ENCODE measurements around the gene PRDM12.

Gene PRDM12

DNA sequence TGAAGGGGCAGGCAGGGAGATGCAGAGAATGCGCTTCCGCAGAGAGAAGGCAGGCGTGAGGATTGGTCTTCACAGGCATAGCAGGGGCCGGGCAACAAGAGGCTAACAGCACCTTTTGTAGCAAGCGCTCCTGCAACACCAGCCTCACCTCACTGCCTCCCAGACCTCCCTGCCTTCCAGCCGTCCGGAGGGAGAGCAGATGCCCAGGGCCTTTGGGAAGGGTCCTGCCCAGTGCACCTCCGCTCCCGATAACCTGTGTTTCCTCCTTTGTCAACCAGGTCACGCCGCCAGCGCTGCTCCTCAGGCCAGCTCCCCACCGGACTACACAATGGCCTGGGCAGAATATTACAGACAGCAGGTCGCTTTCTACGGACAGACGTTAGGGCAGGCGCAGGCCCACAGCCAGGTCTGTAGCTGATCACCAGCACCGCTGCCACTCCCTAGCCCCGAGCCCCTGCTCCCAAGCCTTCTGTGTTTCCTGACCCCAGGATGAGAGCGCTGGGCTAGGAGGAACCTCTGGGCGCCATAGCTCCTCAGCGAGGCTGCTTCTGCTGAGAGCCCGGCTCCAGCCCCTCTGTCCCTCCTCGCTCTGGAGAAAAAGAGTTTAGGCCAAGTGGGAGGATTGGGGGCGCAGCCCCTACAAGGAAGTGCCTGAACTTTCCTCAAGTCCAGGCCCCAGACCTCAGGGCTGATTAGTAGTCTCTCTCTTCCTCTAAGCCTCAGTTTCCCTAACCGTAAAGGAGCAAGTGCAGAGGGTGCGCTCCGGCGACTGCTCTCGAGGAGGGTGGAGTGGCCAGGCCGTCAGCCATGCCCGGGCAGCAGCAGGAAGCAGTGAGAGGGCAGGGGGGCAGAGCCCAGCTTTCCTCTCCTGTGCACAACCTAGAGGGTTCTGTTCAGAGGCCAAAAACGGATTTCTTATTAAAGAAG lies 28.4 kb upstream of the PRDM12 start:
- no peak for DNase-seq (ENCODE audit: low read depth)

DNA sequence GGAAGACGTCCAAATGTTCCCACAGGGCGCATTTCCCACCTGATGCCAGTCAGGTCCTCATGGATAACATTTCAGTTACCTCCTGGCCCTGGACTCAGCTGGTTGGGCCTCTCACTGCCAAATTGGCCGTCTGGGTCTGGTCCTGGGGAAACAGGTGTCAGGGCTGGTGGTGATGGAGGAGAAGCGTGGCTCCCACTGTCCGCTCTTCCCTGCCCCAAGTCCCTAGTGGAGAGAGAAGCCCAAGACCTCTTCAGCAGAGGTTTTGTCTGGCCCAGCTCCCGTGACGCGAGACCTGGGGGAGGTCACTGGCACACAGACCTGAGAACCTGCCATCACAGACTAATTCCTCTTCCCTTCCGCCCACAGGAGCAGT lies 27.8 kb upstream of the PRDM12 start:
- DNase-seq (ENCODE audit: low read depth): no peak

DNA sequence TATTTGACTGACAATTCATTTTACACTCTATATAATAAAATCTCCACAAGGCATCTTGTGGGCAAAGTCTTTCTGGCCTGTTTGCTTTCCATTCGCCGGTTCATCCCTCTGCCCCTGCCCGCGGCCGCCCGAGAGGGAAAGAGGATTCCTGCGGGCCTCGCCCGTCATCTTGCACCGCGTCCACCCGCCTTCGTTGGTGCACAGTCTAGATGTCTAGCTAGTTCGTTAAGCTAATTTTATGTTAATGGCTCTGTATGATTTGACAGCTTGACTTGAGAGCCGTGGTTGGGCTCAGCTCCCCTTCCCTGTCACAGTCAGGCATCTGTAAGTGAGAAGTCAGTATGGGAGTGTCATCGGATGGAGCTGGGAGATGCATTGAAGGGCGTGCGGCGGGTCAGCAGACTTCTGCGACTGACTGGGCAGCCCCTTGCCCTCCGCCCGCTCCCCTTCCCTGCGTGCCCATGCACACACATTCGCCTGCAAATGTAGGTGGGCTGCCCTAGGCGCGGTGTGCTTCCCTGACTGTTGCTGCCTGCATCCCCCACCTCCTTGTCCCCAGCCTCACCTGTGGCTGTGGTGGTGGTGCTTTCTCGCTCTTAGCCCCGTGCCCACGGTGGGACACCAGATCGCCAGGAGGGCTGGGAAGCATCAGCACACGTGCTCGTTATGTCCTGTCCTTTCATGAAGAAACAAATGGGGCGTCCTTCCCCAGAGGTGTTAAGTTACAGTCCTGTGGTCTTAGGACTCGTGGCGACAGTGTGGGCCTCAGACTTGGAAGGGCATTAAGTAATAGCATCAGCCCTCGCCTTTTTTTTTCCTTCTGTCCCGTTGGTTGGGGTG lies 25.9 kb upstream of the PRDM12 start:
- DNase-seq (ENCODE audit: low read depth): no peak

DNA sequence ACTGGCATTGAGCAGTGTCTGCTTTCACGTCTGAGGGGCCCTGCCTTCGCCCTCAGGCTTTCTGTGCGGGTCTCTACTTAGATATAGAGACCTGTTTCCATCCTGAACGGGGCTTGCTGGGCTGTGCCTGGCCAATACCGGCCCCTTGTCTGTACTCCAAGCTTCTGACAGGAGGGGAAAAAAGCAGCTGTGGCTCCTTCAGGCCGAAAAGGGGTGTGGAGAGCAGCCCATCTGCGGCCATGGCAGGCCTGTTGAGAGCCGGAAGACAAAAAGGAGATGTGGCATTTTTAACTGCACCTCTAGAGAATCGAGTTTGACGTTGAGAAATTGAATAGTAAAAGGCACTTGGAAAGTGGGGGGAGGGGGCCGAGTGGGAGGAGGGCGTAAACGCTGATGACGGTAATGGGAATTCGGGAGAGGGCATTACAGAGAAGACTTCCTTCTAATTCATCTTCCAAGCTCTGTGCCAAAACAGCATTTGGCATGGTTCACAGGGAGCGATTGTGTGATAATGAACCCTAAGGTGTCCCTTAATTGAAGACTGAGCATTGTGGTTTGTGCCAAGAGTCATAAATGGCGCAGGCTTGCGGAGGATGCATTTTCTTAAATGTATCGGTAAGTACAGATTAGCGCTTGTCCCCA lies 25.1 kb upstream of the PRDM12 start:
- no peak for DNase-seq (ENCODE audit: low read depth)

DNA sequence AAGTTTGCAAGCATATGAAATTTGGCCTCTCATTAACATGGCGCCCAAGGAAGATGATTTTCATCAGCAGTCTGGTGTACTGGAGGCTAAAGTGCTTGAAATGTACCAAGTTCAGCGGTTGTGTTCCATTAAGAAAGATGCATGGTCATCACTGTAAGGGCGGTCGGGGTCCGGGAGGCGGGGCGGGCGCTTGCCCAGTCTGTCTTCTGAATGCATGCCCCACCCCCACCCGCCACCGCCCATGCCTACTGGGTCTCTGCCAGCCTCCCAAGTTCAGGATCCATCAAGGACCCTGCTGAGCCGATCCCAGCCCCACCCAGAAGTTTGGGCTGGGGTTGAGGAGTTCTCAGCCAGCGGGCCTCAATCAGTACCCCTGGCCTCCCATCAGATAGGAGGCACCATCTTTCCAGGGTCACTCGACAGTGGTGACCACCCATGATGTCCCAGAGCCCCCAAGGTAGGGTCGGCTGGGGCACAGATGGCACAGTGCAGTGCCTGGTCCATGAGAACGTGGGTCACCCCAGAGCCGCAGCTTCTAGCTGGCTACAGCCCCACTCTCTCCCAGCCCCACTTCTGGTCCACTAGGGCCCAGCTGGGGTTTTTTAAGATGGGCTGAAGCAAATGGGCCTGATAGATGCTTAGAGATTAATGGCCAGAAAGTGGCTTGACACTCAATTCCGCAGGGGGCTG lies 24.4 kb upstream of the PRDM12 start:
- DNase-seq (ENCODE audit: low read depth): no peak

DNA sequence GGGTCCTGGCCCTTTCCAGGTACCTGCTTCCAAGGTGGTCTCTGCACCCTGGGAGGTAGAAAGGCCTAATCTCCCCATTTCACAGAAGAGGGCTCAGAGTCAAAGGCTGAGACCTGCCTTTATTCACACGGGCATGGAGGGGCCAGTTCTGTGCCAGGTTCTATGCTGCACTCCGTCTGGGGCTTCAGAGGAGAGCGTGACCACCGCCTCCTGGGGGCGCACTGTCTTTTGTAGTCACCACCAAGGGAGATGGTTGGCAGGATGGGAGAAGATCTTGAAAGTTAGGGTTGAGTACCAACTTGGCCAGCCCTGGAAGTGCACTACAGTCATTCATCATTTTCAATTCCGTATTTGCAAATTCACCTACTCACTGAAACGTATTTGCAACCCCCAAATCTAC lies 23.7 kb upstream of the PRDM12 start:
- no peak for DNase-seq (ENCODE audit: low read depth)

DNA sequence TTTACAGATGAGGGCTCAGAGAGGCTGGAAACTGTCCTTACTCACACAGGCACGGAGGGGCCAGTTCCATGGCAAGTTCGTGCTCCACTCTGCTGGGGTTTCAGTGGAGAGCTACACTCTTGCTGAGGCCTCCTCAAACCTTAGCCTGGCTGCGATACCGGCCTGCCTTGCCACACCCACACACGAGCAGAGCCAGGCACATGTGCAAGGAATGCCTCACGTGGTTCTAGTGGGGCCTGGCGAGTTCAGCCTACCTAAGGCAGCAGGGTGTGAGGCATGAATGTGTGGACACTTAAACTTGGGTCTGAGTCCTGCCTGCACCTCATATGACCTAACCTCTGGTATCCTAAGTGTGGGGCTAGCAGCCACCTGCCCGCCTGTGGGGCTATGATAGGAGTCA lies 21.5 kb upstream of the PRDM12 start:
- DNase-seq (ENCODE audit: low read depth): no peak

DNA sequence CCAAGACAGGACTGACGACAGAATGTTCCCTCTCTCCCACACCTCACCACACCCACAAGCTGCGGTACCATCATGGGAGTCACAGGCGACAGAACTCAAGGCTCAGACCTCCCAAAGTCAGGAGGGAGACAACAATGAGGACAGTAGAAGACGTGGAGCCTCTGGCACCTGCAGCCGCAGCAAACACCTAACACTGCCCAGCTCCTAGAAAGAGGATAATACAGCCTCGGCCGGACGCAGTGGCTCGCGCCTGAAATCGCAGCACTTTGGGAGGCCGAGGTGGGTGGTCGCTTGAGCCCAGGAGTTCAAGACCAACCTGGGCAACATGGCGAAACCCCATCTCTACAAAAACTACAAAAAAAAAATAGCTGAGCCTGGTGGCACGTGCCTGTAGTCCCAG lies 13.2 kb upstream of the PRDM12 start:
- DNase-seq (ENCODE audit: low read depth): no peak

DNA sequence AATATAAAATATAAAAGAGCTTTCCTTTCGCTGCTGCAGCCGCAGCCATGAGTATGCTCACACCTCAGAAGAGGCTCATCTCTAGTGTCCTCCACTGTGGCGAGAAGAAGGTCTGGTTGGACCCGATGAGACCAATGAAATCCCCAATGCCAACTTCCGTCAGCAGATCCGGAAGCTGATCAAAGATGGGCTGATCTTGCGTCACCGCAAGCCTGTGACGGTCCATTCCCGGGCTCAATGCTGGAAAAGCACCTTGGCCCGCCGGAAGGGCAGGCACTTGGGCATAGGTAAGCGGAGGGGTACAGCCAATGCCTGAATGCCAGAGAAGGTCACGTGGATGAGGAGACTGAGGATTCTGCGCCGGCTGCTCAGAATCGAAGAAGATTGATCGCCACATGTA lies 12.6 kb upstream of the PRDM12 start:
- DNase-seq (ENCODE audit: low read depth): no peak

DNA sequence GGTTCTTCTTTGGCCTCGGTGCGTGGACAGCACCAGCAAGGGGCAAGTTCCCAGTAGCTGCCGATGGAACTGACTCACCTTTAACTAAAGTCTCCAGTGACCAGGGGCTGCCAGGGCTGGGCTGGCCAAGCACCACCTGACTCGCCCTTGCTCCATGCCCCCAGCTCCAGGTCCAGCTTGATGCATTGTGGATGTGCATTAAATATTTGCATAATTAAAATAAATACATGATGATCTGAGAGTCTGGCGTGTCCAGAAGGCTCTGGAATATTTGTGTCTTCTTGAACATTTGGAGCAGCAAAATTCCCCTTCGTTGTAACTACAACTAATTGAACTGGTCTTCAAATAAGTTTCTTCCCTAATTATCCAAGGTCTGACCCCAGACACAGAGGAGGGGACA lies 9.5 kb upstream of the PRDM12 start:
- no peak for DNase-seq (ENCODE audit: low read depth)

DNA sequence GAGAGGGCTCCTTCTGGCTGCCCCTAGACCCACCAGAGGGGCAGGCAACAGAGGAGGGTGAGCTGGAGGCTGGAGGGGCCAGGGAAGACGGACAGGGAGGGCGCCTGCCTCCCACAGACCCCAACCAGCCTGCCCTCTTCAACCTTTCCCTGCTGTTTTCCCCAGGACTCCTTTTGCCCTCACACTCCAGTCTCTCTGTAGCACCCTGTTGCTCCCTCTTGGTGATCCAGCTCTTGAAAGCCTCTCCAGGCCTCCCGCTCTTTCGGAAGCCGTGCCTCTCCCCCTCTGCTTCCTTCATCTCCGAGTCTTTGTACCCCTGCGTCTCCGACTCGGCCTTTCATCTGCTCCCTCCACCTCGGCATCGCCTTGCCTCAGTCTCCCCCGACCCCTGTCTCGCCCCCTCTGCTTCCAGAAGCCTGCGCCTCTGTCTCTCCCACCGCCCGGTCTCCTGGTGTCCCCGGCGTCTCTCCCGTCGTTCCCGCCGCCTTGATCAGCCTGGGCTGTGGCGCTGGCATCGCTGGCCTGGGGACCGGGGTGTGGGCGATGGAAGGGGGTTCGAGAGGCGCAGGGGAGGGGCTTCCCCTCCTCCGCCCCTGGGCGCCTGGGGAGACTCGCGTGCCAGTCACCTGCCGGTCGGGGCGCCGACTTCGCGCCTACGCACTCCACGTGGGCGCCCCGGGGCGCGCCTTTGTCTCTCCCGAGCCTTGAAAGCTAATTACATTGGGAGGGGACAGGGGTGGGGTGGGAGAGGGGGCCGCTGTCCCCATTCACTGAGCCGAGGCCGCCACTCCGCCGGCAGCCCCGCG lies 5.3 kb upstream of the PRDM12 start:
- DNase-seq (ENCODE audit: low read depth): no peak

DNA sequence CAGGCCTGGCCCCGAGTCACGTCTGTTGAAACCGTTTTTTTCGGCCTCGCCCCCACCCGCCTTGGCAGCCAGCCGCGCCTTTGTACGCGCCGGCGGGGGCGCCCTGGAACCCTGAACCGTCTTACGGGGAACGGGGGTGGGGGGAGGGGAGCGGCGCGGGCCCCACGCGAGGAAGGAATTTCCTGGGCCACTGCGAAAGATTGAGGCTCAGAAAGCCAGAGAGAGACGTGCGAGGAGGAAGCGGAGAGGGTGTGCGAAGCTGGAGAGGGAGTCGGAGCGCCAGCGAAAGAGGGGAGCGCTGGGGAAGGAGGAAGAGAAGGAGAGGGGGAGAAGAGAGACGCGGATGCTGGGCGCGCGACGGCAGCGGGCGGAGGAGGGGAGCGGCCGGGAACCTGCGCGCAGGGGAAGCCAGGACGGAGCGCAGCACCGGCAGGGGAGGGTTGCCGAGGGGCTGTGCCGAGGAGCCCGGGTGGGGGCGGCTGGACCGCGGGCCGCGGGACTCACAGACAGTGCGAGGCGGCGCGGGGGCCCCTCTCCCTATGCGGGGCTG lies 4.6 kb upstream of the PRDM12 start:
- DNase-seq (ENCODE audit: low read depth): no peak

DNA sequence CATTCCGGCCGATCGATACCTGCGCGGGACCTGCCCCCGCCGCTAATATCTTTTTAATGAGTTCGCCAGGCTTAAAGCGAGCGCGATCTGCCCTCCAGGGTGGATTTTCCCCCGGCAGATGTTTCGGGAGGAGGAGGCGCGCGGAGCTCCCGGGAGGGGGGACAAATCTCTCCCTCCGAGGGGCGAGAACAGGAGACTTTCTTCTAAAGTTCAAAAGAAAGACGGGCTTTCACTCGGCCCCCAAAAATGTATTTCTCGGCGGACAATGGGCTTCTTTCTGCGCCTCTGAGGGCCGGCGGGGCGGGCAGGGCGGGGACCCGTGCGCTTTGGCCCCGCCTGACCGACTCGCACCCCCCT lies 4.1 kb upstream of the PRDM12 start:
- DNase-seq (ENCODE audit: low read depth): no peak

DNA sequence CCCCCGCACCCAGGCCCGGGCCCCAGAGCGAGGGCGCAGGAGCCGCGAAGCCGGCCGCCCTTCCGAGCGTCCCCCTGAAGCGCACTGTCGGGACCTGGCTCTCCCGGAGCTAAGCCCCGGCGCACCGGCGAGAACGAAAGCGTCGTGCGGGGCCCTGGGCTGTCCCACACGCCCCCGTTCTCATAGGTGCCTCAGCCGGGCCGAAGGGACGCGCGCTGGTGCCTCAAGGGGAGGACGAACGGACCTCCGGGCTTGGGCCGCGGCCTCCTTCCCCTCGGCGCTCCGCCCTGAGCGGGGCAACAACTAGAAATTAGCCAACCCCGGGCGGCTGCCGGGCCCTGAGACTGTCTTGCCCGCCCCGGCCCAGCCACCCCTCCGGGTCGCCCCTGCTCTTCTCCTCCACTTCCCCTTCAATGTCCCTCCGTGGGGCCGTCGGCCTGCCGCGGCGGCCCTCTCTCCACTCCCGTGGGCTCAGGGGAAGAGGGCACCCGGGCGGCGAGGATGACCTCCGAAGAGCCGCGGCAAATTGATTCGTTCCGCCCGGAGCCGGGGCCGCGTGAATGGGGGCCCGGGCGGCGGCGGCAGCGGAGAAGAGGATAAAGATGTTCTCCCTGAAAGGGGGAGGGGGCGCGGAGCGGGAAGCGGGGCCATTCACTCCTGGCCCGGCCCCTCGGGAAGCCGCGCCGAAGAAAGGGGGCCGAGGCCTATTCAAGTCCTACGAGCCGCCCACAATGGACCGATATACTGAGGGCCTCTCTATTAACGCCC lies 3.5 kb upstream of the PRDM12 start:
- no peak for DNase-seq (ENCODE audit: low read depth)

DNA sequence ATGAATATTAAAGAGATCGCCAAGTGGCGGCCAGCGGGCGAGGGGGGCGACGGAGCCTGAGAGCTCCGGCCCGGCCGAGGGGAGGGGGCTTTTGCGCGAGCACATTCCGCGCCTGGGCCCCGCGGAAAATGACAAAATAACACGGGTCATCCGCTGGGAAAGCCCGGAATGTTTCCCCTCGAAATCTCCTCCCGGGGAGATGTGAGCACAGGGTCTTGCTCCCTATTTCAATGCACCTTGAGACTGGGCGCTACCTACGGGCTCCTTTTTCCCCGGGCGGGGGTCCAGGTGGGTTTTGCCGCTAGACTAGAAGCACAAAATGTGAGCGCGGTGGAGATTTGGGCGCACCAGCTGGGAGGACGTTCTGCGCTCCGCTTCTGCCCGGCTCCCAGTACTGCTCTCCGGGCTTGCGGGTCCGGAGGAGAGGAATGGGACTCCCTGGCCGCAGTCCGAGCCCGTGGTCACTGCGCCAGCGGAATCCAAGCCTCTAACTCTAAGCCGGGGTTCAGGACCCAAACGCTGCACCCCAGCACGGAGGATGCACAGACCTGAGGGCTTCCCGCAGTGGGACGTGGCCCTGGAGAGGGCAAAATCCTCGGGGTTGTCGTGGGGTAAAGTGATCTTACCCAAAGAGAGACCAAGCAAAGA lies 2.8 kb upstream of the PRDM12 start:
- DNase-seq (ENCODE audit: low read depth): no peak

DNA sequence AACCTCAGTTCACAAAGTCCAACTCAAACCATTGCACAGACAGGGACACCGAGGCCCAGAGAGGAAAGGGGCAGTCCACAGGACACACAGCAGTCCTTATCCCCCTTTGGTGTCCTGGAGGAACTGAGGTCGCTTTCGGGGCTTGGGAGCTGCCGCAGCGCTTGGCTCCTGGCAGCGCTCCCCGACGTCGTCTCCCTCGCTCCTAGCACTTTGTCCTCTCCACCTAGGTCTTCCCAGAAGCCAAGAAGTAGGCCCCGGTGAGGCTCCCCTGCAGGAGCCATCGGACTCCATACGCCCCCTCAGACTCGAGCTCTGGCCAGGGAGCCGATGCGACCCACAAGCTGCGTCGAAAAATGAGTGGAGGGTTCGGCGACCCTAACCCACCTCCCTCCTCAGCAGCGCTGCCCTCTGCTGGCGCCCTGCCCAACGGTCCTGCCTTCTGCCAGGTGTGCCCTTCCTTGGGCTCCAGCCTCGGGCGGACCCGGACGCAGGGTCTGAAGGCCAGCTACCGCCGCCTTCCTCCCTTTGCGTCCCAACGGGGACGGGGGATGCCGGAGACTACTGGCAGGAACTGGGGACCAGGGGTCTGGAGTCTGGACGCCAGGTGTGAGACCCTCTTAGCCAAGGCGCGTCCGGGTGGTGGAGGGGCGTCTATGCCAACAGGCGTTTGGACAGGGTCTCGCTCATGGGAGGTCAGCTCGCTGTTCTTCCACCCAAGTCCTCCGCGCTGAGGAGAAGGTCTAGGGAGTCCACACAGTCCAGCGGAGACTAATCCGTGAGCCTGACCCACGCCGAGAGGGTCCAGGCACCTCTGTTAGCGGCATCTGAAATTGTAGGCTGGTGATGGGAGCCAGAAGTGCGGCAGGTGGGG lies 2.1 kb upstream of the PRDM12 start:
- DNase-seq (ENCODE audit: low read depth): no peak

DNA sequence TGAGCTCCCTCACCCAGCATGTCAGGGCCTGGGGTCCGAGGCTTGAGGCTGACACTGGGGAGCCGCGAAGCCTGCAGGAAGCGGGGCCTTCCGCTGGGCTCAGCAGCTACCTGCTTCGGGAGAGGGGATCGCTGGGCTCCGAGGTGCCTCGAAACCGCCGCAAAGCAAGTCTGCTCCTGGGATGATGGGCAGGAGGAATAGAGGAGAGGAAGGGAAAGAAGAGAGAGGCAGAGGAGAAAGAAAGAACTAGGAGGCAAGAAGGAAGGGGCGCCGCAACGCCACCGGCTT lies 1.5 kb upstream of the PRDM12 start:
- DNase-seq (ENCODE audit: low read depth): no peak

DNA sequence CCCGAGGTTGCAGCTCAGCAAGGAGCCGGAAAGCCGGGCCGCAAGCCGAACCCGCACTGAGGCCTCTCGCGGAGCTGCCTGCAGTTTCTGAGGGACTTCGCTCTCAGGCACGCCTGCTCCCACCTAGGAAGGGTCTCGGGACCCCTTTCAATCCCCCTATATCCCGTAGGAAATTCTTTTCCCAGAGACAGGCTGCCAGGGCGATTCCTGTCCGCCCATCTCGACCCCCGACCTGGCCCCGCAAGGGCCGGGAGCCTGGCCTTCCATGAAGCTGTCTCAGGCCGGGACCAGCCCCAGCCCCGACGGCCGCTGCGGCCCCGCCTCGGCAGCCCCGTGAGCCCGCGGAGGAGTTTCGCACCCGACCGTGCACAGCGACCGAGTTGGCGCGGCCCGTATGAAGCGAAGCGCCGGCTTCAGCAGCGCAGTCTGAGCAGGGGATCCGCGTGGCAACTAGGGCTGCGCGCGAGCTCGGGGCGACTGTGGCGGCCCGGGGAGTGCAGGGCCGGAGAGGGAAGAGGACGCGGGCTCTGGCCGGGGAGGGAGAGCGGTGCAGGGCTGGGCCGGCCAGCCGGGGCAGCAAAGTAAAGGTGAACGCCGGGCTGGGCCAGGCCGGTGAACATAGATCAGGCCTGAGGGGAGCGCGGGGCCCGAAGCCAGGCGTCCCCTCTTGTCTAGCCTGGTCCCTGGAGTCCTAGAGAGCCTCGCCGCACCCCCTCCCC lies 977 bp upstream of the PRDM12 start:
- no peak for DNase-seq (ENCODE audit: low read depth)

DNA sequence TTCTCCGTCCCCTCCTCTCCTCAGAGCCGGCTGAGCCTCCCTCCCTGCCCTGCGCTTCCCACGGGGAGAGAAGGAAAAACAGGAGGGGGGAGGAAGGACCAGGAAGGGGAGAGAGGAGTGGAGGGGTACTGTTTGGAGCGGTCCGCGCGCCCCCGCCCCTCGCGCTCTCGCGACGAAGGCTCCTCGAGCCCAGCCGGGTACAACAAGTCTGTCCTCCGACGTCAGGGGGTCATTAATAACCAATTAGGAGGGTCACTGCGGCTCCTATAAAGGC lies 480 bp upstream of the PRDM12 start:
- no peak for DNase-seq (ENCODE audit: low read depth)
